CMK (cell line): ENCODE measurements around the gene SCN3B.

Experiments used
- DNase-seq: peaks from one replicate; pipeline ENCODE4 v3.0.0-alpha.2; 2010; ENCODE audit warnings: low read depth

Gene SCN3B

DNA sequence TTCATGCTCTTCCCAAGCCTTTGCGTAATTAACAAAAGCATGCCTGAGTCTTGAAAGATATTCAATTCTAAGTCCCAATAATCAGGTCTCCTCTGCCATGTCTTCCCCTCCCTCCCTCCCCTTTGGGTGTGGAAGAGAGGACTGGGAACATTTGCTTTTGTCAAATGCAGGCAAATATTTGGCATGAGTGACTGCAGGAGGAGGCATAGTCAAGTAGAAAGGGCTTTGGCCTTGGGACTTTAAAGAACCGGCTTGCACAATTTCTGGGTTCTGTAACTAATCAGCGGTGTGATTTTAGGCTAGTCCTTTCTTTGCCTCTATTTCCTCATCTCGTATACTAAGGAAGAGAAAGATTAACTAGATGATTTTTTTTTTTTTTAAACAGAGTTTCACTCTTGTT, 59.5 kb downstream of the SCN3B start:
- DNase-seq: no peak

DNA sequence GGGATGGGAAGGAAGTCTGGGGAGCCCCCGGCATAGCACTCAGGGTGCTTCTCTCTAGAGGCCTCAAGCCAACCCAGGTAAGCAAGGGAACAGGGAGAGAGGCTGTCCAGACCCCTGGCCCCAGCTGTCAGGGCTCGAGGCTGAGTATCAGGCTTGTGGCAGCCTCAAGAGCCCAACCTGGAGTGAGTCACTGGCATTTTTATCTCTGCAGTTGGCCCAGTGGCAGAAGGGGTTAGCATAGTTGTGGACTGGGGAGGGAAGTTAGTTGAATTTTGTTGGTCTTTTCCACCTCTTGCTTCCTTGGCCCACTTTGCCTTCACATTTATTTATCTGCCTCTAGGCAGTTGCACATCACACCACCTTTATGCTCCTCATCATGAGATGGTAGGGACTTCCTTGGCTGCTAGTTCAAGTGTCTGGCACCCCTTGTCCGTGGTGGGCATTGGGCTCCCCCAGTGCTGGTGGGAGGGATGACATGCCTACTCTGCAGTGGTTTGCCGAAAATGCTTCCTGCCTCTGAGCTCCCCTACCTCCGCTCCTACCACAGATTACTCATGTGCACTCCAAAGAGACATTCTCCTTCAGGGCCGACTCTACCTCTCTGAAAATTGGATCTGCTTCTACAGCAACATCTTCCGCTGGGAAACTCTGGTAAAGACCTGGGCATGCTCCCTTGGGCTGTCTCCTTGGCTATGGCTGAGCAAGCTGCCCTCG, 60.1 kb downstream of the SCN3B start:
- no peak for DNase-seq

DNA sequence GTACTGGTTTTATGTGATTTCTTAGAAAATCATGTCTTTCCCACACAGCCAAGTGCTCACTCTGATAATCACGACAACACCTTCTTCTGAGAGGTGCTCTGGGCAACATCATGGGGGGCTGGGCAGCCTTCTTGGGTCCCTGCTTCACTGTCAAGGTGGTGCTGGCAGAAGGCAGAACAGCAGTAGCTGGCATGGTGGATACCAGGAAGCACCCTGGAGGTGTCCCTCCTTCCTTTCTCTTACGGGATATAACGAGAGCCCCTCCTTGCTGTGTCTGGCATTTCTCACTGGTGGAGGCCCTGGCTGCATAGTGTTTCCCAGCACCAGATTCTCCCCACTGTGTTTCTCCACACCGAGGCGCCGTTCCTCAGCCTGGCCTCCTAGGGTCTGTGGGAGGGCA, 60.9 kb downstream of the SCN3B start:
- no peak for DNase-seq

DNA sequence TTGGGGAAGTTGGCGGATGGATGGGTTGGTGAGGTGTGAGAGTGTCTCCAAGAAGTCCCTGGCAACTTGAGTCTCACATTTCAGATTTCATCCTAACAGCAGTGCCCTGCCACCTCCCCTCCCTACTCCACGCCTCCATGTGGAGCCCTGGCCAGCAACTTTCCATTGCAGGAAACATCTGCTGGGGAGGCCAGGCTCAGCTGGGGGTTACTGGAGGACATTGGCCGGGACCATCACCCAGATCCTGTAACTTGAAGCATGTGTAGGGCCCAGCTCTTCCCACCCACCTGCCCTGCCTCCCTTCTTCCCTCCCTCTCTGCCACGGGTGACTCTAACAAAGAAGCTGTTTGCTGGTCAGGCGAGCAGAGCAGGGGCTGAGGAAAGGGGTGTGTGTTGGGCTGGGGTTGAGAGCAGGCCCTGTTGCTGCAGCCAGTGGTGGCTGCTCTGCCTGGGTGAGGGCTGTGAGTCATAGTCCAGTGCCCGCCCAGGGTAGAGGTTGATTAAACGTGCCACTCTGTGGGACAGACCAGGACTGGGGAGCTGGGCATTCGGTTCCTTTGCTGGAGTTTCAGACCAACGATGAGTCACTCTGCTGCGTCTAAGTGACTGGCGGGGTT, 64.0 kb downstream of the SCN3B start:
- DNase-seq: no peak

DNA sequence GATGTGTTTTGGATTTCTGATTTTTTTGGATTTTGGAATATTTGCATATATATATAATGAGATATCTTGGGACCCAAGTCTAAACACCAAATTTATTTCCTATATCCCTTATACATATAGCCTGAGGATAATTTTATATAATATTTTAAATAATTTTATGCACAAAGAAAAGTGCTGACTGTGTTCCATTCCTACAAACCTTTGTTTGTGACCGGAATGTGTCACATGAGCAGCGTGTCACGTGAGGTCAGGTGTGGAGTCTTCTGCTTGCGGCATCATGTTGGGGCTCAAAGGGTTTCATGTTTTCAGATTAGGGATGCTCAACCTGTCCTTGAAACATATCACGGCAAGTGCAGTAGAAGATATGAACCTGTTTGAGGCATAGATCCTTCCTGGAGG, 65.6 kb downstream of the SCN3B start:
- no peak for DNase-seq

DNA sequence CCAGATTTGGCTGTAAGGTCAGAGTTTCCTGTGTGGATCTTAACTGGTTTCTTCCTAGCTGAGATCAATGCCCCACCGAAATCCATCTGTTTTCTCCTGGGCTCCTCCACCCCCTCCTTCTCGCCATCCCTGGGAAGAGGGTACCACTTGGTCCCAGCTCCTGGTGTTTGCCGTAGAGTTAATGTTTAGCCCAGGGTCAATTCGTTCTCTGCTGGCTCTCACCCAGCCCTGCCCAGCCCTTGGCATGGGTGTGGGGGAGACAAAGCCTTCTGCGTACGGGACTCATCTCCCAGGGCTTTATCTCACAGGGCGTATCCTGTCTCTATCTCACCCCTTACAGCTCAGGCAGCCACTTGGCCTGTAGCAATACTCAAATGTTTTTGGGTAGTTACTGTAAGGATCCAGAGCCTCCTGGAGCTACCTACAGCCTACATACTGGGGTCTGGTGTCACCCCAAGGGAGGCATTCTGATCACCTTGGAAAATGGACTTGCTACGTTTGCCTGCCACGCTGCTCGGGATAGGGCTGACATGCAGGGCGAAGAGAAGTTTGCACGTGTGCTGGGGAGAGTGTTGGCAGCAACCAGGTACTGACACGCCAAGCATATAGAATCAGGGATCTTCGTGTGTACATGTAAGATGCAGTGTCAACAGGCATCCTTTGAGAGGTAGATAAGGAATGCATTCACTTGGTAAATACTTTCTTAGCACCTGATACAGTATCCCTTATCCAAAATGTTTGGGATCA, 66.1 kb downstream of the SCN3B start:
- DNase-seq: no peak

DNA sequence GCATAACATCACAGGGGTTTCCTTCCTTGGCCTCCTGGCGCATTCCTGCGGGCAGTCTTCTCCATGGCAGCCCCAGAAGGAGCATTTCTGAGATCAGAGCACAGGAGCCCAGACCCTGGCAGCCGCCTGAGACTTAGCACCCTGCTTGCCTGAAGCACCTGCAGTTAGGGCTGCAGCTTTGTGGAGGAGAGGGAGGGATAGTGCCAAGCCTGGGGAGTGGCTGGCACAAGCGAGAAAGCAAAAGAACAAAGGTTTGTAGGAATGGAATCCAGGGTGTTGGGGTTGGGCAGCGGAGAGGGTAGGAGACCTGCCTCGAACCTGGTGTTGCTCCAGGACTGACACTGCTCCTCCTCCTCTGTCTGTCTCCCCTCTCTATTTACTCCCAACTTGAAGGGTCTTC, 66.9 kb downstream of the SCN3B start:
- DNase-seq: no peak

DNA sequence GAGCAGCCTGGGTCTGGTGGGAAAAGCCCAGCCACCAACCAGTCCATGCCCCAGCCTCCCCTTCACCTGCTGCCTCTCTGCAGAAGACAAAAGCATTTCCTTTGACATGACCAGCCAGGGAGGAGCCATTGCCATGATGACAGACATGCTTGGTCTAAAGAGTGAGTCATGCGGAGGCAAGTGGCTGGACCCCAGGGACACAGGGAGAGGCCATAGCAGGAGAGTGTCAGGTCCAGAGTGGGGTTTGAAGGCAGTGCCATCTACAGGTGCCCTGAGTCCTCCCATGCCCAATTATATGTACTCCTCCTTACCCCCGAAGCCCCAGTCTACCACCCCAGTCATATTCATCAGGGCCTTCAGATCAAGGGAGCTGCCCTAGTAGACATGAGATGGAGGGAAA, 67.4 kb downstream of the SCN3B start:
- DNase-seq: no peak

DNA sequence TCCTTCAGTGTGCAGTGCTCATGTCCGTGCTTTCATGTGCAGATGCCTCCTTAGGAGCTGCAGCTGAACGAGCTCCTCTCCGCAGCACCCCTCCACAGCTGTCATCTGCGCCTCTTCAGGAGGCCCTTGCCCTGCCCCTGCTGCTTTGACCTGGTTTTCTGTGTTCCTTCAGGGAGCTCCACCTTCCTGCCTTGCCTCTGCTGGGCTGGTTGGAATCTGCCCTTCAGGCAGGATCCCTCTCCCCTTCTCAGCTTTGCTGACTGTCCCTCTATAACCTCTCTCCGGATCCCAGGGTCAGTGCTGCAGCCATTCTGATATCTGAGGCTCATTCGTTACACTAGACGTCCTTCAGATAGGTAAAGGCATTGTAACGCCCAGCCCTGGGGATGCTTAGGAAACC, 67.9 kb downstream of the SCN3B start:
- no peak for DNase-seq

DNA sequence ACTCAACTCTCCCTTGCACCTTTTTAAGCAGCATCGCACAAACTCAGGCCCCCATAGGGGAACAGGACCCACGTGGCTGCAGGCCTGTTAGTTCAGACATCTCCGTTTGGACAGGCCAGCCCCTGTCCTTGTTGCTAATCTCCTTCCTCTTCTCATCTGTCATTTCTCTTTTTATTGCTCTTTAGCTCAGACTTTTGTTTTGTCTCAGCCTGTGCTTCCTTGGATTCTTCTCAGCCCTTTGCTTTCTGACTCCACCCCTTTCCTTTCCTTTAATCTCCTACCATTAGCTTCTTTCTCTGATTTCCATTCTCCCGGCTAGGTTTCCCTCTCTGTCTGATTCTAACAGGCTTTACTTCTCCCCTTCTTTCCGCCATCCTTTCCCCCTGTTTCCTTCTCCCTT, 68.7 kb downstream of the SCN3B start:
- no peak for DNase-seq

DNA sequence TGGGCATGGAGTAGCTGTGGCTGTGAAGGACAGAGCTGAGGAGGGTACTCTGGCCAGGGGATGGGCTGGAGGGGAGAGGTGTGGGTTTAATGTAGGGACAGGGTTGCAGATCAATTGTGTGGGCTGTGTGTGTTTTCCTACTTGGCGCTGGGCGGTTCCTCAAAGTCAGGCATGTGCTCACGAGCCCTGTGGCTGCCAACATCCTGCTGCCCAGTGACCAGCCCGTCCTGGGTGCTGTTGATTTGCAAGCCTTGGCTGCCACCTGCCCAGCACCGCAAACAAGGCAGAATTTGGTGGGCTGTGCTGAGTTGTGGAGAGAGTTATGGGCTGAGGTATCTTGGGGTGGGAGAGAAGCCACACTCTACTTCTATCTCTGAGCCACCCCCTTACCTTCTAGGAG, 69.2 kb downstream of the SCN3B start:
- no peak for DNase-seq

DNA sequence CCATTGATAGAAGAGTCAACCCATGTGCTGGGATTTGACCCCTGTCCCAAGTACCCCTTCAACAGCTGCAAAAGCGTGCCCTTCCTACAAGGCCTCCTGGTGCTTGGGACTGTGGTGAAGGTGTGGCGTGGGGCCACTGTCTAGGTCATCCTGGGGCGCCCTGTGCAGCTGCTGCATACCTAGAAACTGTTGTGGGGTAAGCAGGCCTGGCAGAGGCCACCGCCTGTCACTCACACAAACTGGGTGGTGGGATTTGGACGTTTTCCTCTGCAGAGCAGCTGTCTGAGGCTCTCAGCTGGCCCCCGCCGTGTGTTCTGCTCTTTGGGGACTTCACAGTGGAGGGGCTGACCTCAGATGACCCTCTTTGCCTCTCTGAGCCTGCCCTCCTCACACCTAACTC, 69.7 kb downstream of the SCN3B start:
- DNase-seq: no peak

DNA sequence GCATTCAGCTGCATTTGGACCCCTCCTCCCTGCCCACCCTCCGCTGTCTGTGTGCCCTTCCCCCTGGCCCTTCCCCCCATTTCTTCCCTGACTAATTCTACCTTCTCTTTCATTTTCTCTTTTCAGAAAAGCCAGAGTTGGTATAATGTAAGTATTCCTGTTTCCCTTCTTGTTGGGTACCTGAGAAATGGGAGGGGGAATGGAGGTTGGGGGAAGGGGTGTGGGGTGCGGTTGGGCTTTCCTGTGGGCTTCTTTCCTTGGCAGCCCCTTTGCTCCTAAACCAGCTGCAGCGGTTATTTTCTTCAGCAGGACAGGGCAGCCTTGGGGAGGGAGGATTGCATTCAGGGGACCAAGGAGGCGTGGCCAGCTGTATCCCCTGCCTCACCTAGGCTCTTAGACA, 70.2 kb downstream of the SCN3B start:
- no peak for DNase-seq

DNA sequence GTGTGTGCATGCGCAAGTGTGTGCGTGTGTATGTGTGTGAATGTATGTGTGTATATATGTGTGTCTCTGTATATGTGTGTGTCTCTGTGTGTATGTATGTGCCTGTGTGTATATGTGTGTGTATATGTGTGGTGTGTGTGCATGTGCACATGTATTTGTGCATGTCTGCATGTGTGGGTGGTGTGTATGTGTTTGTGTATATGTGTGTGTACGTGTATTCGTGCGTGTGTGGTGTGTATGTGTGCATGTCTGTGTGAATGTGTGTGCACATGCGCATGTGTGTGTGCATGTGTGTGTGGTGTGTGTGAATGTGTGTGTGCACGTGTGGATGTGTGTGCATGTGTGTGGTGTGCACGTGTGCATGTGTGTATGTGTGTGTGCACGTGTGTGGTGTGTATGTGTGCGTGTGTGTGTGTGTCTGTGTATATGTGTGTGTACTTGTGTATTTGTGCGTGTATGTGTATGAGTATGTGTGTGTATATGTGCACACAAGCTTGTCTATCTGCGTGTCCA, 71.4 kb downstream of the SCN3B start:
- DNase-seq: no peak

DNA sequence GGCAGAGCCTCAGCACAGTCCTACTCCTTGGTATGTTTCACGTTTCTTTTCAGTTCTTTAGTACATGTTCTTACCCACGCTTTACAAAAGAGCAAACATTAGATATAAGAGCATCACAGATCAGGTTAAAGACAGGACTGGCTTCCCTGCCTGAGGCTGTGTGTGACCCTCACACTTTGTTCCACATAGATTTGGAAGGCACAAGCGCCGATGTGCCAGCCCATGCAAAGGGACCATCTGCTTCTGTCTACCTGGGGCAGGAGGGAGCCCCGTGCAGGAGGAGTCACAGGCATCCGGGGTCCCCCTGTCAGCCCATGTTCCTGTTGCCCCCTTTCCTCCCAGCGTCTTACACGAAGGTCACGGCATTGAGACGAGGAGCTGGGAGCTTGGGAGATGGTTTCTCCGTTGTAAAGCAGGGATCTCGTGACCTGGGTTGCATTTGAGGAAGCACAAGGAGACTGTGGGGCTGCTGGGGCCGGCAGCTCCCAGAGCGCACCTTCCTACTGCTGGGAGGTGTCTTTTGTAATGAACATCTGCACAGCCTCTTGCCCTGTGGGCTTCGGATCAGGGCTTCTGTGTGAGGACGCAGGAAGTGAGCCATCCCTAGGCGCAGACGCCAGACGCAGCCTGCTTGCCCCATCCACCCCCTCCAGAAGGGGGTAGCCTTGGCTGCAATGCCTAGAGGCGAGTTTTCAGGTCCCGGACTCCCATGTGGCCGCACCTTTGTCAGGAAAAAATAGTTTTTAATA, 72.6 kb downstream of the SCN3B start:
- DNase-seq: no peak

DNA sequence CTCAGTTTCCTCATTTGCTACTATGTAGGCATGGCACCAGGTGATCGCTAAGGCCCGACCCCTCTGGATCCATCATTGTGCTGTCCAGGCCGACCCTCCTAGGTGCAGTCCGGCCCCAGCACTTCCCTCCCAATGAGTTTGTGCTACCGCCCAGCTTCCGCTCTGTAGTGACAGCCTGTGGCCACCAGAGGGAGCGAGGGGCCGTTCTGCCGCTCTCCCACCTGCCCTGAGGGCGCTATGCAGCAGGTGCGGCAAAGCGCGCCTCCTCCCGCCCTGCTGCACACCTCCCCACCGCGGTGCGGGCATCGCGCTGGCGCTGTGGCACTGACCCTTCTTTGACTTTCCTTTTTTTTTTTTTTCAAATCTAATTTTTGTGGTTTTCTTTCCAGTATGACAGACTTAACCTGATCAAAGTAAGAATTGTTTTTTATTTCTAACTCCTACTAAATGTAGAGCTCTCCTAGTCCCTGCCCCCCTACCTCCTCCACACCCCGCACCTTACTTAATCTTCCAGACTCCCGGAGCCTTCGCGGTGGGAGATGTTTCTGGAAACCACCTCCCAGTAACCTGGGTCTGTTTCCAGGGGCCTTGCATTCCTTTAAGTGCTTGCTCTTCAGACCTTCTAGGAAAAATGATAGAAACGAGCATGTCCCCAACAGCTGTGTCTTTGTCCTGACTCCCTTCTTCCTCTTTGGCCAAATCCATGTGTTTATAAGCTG, 73.7 kb downstream of the SCN3B start:
- peak; percentile 34 for DNase-seq

DNA sequence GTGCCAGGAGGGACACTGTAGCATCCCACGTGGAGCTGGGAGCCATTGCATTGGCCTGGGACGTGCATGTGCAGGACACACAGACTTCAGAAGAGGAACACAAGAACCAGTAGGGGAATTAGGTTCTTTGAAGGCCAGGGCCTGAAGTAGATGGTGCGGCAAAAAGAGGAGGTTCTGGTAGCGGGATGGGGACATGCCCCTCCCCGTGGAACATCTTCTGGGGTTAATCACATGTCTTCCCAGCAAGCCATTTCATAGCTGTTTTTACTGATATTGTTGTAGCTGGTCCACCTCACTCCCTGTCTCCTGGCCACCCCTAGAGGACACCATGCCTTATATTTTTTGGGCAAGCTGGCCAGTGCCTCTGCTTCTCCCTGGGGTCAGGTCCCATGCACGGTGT, 74.3 kb downstream of the SCN3B start:
- no peak for DNase-seq

DNA sequence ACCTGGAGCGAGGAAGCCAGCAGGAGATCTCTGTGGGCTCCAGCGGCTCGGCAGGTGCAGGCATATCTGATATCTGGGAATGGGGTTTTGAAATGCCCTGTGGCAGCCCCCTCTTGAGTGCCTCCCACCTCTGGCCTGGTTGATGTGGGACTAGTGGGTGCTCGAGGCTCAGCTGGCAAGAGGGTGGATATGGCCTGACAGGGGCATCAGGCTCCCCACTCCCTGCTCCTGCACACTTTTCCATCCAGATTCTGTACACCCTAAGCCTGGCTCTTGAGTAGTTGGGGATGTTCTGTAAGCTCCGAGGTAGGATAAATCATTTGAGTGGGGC, 75.0 kb downstream of the SCN3B start:
- DNase-seq: no peak
